ENCODE results near the gene OGFR. TPM values are rescaled to one million over a fixed set of nuclear protein-coding genes. Genes with fewer than 3 reads are reported as not detected.
"Not testable (repeated sequence)": the region's sequence is repeated elsewhere in the genome, so short reads cannot be mapped to it uniquely, and the experiment has no call there.

OGFR gene
- total and polyA plus RNA-seq, 7 donors = 11.6 to 21.6 (median 19.2) TPM

DNA sequence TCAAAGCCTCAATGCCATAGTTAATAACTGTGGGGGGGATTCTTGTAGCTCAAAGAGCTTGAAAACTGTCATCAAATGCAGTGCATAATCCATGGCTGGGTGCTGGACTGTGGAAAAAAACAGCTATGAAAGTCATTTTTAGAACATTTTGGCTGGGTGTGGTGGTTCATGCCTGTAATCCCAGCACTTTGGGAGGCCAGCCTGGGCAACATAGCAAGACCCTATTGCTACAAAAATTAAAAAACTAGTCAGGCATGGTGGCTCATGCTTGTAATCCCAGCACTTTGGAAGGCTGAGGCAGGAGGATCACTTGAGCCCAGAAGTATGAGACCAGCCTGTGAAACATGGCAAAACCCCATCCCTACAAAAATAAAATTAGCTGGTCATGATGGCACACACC lies 44.8 kb downstream of the OGFR start:
- peaks cover 3 to 25% of the 10 kb centered on the region in 2 donors for H3K36me3 ChIP-seq (ENCODE audit: insufficient read depth in 1 of 2, low read depth in 1 of 2)
- H3K4me3 ChIP-seq = no peak overlapping the region
- no peak overlapping the region for H3K27ac ChIP-seq
- ATAC-seq (no peak), DNase-seq (no peak)
- intact Hi-C loops (cut with DNase I) = no loop called here
- no peaks in the 10 kb centered on the region for H3K4me1 ChIP-seq
- TF ChIP-seq, protein P1, sequence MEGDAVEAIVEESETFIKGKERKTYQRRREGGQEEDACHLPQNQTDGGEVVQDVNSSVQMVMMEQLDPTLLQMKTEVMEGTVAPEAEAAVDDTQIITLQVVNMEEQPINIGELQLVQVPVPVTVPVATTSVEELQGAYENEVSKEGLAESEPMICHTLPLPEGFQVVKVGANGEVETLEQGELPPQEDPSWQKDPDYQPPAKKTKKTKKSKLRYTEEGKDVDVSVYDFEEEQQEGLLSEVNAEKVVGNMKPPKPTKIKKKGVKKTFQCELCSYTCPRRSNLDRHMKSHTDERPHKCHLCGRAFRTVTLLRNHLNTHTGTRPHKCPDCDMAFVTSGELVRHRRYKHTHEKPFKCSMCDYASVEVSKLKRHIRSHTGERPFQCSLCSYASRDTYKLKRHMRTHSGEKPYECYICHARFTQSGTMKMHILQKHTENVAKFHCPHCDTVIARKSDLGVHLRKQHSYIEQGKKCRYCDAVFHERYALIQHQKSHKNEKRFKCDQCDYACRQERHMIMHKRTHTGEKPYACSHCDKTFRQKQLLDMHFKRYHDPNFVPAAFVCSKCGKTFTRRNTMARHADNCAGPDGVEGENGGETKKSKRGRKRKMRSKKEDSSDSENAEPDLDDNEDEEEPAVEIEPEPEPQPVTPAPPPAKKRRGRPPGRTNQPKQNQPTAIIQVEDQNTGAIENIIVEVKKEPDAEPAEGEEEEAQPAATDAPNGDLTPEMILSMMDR (IDR thresholded peaks at IDR 0.05) = no peak
- no peaks in the 10 kb centered on the region for H3K27me3 ChIP-seq (ENCODE audit: insufficient read depth in 3 of 3, low read length in 2 of 3)
- H3K9me3 ChIP-seq = no peaks in the 10 kb centered on the region

- intact Hi-C loops (cut with DNase I) = no loop called here
- H3K36me3 ChIP-seq (ENCODE audit: insufficient read depth in 1 of 2, low read depth in 1 of 2) = peaks cover 3 to 26% of the 10 kb centered on the region in 2 donors
- no peaks in the 10 kb centered on the region for H3K27me3 ChIP-seq (ENCODE audit: insufficient read depth in 3 of 3, low read length in 2 of 3)
- no peak for ATAC-seq
- no peak overlapping the region for H3K4me3 ChIP-seq
- 89 to 94% (median 93%) methylated on average over 22 of the region's 22 CpGs for WGBS, 3 donors
- H3K27ac ChIP-seq = no peak overlapping the region
- H3K4me1 ChIP-seq = no peaks in the 10 kb centered on the region
- no peaks in the 10 kb centered on the region for H3K9me3 ChIP-seq
- TF ChIP-seq, protein P1 (IDR thresholded peaks at IDR 0.05) = no peak
- DNase-seq = no peak
Observed at GRCh38 chr20:62850333-62850974, 45.8 kb downstream of the OGFR start.

DNA sequence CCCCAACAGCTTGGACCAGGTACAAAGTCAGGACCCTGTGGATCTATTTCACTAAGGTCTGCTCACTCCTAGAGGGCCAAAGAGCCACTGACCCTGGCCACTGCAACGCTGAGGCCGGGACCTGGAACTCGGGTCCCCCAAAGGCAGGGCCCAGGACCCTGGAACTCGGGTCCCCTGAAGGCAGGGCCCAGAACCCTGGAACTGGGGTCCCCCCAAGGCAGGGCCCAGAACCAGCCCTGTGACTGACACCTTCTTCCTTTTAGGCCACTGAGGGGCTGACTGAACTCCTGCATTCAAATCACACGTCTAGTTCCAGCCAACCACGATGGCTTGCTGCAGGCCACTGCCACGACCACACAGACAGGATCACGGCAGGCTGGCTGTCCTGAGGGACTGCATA lies 47.6 kb downstream of the OGFR start:
- no peak overlapping the region for H3K27ac ChIP-seq
- TF ChIP-seq, protein P1 (IDR thresholded peaks at IDR 0.05) = no peak
- WGBS, 3 donors = 91 to 97% (median 93%) methylated on average over 8 of the region's 8 CpGs
- H3K9me3 ChIP-seq = no peaks in the 10 kb centered on the region
- no peaks in the 10 kb centered on the region for H3K27me3 ChIP-seq (ENCODE audit: insufficient read depth in 3 of 3, low read length in 2 of 3)
- H3K4me3 ChIP-seq = no peak overlapping the region
- no peak for DNase-seq
- no peak for ATAC-seq
- H3K4me1 ChIP-seq = no peaks in the 10 kb centered on the region
- H3K36me3 ChIP-seq (ENCODE audit: insufficient read depth in 1 of 2, low read depth in 1 of 2) = peaks cover 3 to 33% of the 10 kb centered on the region in 2 donors
- intact Hi-C loops (cut with DNase I) = no loop called here

- no peak for DNase-seq
- peaks cover 3 to 38% of the 10 kb centered on the region in 2 donors for H3K36me3 ChIP-seq (ENCODE audit: insufficient read depth in 1 of 2, low read depth in 1 of 2)
Observed at GRCh38 chr20:62852841-62853240, 48.2 kb downstream of the OGFR start.

GRCh38 chr20:62853304-62853703 lies 48.7 kb downstream of the OGFR start:
- H3K4me1 ChIP-seq; H3K27me3 ChIP-seq (ENCODE audit: insufficient read depth in 3 of 3, low read length in 2 of 3); H3K4me3 ChIP-seq; H3K9me3 ChIP-seq; intact Hi-C loops (cut with DNase I); DNase-seq; H3K27ac ChIP-seq; ATAC-seq: not testable (repeated sequence)
- peaks cover 3 to 38% of the 10 kb centered on the region in 2 donors for H3K36me3 ChIP-seq (ENCODE audit: insufficient read depth in 1 of 2, low read depth in 1 of 2)
- 88 to 95% (median 93%) methylated on average over 6 of the region's 6 CpGs for WGBS, 3 donors

More at GRCh38 chr20:62852841-62853240, 48.2 kb downstream of the OGFR start:
- intact Hi-C loops (cut with DNase I) = no loop called here
- H3K27me3 ChIP-seq (ENCODE audit: insufficient read depth in 3 of 3, low read length in 2 of 3) = no peaks in the 10 kb centered on the region
- no peaks in the 10 kb centered on the region for H3K9me3 ChIP-seq
- H3K4me1 ChIP-seq = no peaks in the 10 kb centered on the region
- no peak overlapping the region for H3K4me3 ChIP-seq
- TF ChIP-seq, protein P1 (IDR thresholded peaks at IDR 0.05) = no peak
- 92 to 96% (median 96%) methylated on average over 12 of the region's 12 CpGs for WGBS, 3 donors
- H3K27ac ChIP-seq = no peak overlapping the region
- ATAC-seq = no peak
